Coronary artery (tissue), 2 donors: ENCODE measurements around the gene MED31.

ENCODE experiments used
- DNase-seq: peaks from one replicate; pipeline ENCODE4 v3.0.0-alpha.2; 2017; ENCODE audit warnings: low spot score
- H3K27ac ChIP-seq, 2 donors: fragments of 200-600 bp; sonication (generic); one replicate each; pipeline ENCODE4 v1.5.1; 2016 to 2019
- H3K4me3 ChIP-seq: fragments of 200-600 bp; sonication (generic); 2 replicates; pipeline ENCODE4 v1.5.1; 2016; ENCODE audit warnings: mild to moderate bottlenecking, moderate library complexity
- TF ChIP-seq, protein P1 (sequence below): fragments of 200-600 bp; sonication (generic); IDR thresholded peaks from one replicate; pipeline ENCODE4 v1.5.1; 2019; ENCODE audit warnings: antibody characterized with exemption

The MED31 gene

DNA sequence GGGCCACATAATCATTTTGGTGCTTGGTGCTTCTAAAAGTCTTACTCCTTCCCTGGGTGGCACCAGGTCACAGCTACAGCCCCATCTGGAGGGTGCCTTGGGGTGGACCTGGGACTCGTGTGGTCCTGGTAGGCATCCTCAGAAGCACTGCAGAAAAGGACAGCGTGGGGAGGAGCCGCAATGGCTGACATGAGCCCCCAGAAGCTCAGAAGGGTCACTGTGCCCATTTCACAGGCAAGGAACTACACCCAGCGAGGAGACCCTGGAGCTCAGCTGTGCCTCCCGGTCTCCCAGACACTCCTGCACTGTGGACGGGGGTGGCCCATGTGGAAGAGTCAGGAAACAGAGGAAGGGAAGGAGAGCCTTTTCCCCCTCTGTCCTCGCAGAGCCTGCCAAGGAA, 26.5 kb upstream of the MED31 start:
- TF ChIP-seq, protein P1, sequence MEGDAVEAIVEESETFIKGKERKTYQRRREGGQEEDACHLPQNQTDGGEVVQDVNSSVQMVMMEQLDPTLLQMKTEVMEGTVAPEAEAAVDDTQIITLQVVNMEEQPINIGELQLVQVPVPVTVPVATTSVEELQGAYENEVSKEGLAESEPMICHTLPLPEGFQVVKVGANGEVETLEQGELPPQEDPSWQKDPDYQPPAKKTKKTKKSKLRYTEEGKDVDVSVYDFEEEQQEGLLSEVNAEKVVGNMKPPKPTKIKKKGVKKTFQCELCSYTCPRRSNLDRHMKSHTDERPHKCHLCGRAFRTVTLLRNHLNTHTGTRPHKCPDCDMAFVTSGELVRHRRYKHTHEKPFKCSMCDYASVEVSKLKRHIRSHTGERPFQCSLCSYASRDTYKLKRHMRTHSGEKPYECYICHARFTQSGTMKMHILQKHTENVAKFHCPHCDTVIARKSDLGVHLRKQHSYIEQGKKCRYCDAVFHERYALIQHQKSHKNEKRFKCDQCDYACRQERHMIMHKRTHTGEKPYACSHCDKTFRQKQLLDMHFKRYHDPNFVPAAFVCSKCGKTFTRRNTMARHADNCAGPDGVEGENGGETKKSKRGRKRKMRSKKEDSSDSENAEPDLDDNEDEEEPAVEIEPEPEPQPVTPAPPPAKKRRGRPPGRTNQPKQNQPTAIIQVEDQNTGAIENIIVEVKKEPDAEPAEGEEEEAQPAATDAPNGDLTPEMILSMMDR = no peak
- DNase-seq = no peak
- no peak overlapping the region for H3K4me3 ChIP-seq
- no peak overlapping the region for H3K27ac ChIP-seq

DNA sequence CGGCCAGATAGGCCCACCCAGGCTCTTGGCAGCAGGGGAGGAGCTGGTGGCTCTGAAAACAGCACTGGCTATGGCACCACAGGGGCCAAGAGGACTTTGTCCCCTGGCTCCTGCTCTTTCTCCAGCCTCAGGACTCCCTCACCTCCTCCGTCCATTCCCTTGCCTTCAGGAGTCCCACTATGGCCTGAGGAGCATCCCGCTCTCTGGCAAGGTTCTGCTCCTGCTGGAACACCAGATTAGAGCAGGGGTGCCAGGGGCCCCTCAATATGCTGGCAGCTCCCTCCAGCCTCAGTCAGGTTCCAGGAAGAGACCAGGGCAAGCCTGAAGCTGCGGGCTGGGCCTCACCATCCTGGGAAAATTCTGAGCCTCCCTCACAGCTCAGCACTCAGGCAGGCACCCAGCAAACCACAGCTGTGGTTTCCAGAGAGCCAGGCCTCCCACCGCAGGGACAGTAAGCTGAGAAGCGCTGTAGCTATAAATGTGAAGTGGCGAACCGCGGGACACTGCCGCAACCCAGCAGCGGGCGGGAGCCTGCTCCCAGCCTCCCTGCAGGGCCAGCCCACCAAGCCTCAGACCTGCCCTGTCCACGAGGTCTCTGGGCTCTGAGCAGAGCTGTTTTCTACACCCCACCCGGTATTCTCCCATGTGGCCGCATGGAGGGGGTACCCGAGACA, 25.9 kb upstream of the MED31 start:
- no peak overlapping the region for H3K4me3 ChIP-seq
- no peak for DNase-seq
- H3K27ac ChIP-seq = no peak overlapping the region
- TF ChIP-seq, protein P1 = no peak

DNA sequence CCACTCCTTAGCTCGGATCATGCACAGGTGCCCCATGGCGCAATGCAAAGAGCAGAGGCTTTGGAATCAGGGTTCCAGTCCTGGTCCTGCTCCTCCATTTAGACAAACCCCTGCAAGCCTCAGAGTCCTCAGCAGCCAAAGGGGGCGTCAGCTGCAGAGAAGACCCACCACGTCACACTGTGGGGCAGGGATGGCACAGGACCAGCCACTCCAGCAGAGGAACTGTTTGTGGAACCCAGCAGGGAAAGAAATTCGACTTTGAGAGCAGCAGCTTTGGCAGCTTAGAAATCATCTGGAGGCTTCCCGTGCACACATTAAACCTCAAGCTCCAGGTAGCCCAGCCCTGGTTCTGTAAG, 25.4 kb upstream of the MED31 start:
- Histone ChIP-seq H3K4me3 (no peak overlapping the region), H3K27ac (no peak overlapping the region)
- DNase-seq = no peak
- TF ChIP-seq, protein P1 = no peak

DNA sequence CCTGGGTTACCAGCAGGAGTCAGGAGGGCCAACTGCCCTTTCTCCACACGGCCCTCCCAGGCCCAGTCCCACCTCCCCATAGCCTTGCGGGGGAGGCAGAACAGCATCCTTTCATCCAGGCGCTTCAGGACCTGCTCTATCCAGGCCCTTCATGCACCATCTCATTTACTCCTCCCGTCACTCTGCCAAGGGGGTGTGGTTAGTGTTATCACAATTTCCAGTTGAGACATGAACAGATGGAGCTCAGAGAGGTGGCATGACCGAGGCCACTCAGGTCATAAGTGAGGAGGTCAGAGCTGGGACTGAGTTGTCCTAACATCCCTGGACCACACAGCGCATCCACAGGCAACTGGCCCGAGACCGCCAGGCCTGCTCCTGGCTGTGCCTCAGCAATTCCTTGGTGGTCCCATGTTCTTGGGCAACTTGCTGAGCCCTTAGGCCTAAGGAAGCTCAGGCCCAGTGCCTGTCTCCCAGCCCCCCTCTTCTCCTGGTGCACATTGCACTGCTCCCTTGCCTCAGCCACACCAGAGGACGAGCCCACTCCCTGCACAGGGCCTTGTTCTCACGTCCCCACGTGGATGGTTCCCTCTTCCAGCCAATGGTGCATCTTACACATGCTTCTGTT, 23.9 kb upstream of the MED31 start:
- Histone ChIP-seq H3K4me3 (no peak overlapping the region), H3K27ac (no peak overlapping the region)
- no peak for DNase-seq
- TF ChIP-seq, protein P1 = no peak

DNA sequence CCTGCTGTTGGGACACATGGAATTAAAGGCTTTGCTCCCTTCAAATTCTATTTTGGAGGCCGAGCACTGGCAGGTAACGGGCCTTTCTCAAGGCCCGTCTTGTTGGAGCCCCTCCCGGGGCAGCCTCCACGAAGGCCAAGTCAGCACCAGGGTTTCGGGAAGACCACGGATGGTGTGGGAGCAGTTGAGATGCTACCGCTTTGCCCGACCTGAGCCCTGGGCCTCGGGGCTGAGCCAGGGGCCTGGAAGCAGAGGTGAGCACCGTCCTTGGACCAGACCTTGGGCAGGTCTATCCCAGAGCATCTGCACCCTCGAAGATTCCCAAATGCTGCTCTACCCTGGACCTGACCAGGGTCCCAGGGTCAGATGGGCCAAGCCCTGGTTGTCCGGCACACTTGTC, 23.2 kb upstream of the MED31 start:
- DNase-seq = no peak
- TF ChIP-seq, protein P1 = no peak
- Histone ChIP-seq H3K27ac (no peak overlapping the region), H3K4me3 (no peak overlapping the region)

DNA sequence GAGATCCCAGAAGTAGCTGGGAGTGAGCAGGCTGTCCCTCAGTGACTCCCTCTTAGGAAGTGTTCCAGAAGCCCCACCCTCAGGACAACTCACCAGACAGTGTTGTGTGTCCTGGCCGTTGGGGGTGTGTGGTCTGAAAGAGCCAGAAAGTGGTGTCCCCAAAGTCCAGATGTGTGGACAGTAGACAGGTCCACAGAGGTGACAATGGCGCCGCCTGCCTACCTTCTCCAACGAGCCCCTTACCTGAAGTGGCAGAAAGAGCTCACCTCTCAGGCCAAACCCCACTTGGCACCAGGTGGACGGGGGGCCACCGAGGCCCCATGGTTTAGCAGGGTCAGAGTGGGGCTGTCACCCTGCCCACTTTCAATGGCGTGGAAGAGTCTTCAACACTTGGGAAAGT, 20.0 kb upstream of the MED31 start:
- Histone ChIP-seq H3K4me3 (no peak overlapping the region), H3K27ac (no peak overlapping the region)
- DNase-seq = no peak
- TF ChIP-seq, protein P1 = no peak

DNA sequence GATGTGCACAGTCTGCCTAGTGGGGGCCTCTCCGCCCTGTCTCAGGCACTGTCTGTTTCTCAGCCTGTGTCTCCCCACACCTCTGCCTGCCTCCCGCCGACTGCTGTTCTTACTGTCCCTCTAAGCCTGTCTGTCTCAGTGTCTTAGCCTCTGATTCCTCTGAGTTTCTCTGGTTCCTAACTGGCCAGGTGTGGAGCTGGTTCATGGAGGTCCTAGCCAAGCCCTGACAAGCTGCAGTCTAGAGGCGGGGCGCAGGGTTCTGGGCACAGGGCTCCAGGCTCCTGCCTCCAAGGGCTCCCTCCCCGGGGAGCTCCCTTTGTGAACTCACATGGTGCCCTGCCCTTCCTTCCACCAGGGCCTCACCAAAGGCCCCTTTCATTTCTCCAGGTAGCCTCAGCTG, 19.6 kb upstream of the MED31 start:
- H3K27ac ChIP-seq = no peak overlapping the region
- TF ChIP-seq, protein P1 = no peak

More for the DNA sequence above, 19.6 kb upstream of the MED31 start:
- H3K4me3 ChIP-seq = no peak overlapping the region
- no peak for DNase-seq
